Endothelial cell (in vitro differentiated cells): ENCODE measurements around the gene DISP3. TPM values are rescaled to one million over a fixed set of nuclear protein-coding genes. Genes with fewer than 3 reads are reported as not detected.

Source experiments
- DNase-seq: peaks from one replicate; pipeline ENCODE4 v3.0.0; 2021; ENCODE audit warnings: low spot score
- H3K27ac Mint-ChIP-seq: one replicate; pipeline ENCODE4 v1.8.0; 2021; ENCODE audit warnings: mixed read lengths, inconsistent platforms; ENCODE audit not compliant: unreplicated experiment
- H3K27me3 Mint-ChIP-seq: one replicate; pipeline ENCODE4 v1.8.0; 2021; ENCODE audit warnings: mild to moderate bottlenecking, moderate library complexity, mixed read lengths, inconsistent platforms; ENCODE audit not compliant: unreplicated experiment
- H3K36me3 Mint-ChIP-seq: one replicate; pipeline ENCODE4 v1.8.0; 2021; ENCODE audit warnings: mild to moderate bottlenecking, low read depth, mixed read lengths, inconsistent platforms; ENCODE audit not compliant: unreplicated experiment
- H3K4me1 Mint-ChIP-seq: one replicate; pipeline ENCODE4 v1.8.0; 2021; ENCODE audit warnings: mild to moderate bottlenecking, mixed read lengths, inconsistent platforms; ENCODE audit not compliant: unreplicated experiment
- H3K4me3 Mint-ChIP-seq: one replicate; pipeline ENCODE4 v1.8.0; 2021; ENCODE audit warnings: mild to moderate bottlenecking, mixed read lengths, inconsistent platforms; ENCODE audit not compliant: unreplicated experiment
- H3K9me3 Mint-ChIP-seq: one replicate; pipeline ENCODE4 v1.8.0; 2021; ENCODE audit warnings: mixed read lengths, inconsistent platforms; ENCODE audit not compliant: unreplicated experiment
- total RNA-seq: library from RNA; stranded (reverse); fragmentation: NEBNext Ultra II Directional; extraction: Animal tissue kit (Norgen Biotek cat#: 25700); gene quantifications from one replicate; pipeline ENCODE4 v1.2.1, GENCODE V29; 2021; ENCODE audit not compliant: unreplicated experiment
- TF ChIP-seq, protein P1 (sequence below): fragments of 200-600 bp; sonication (generic); IDR thresholded peaks from one replicate; pipeline ENCODE4 v1.5.0; 2021; ENCODE audit warnings: antibody characterized with exemption; ENCODE audit not compliant: unreplicated experiment

The DISP3 gene
- total RNA-seq, 1 donor from 2014 or later, result 1.6 TPM

DNA sequence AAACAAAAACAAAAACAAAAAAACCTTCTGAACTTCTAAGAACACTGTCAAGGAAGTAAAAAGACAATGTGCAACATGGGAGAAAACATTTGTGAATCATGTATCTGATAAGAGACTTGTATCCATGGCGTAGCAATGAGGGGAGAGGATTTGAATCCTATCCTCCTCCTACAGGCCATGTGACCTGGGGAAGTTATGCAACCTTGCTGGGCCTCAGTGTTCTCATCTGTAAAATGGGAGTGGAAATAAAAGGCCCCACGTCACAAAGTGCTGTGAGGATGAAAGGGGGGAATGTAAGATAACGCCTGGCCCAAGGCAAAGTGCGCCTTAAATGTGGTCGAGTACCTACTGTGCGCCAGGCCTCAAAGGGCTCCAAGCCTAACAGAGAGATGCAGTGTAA lies 83.7 kb downstream of the DISP3 start:
- H3K36me3 Mint-ChIP-seq, result no peaks in the 10 kb centered on the region
- peaks cover 4% of the 10 kb centered on the region for H3K4me1 Mint-ChIP-seq
- TF ChIP-seq, protein P1, sequence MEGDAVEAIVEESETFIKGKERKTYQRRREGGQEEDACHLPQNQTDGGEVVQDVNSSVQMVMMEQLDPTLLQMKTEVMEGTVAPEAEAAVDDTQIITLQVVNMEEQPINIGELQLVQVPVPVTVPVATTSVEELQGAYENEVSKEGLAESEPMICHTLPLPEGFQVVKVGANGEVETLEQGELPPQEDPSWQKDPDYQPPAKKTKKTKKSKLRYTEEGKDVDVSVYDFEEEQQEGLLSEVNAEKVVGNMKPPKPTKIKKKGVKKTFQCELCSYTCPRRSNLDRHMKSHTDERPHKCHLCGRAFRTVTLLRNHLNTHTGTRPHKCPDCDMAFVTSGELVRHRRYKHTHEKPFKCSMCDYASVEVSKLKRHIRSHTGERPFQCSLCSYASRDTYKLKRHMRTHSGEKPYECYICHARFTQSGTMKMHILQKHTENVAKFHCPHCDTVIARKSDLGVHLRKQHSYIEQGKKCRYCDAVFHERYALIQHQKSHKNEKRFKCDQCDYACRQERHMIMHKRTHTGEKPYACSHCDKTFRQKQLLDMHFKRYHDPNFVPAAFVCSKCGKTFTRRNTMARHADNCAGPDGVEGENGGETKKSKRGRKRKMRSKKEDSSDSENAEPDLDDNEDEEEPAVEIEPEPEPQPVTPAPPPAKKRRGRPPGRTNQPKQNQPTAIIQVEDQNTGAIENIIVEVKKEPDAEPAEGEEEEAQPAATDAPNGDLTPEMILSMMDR, result no peak
- no peak for DNase-seq
- H3K9me3 Mint-ChIP-seq, result no peaks in the 10 kb centered on the region
- H3K27ac Mint-ChIP-seq, result no peak overlapping the region
- H3K27me3 Mint-ChIP-seq, result no peaks in the 10 kb centered on the region
- H3K4me3 Mint-ChIP-seq, result no peak overlapping the region

DNA sequence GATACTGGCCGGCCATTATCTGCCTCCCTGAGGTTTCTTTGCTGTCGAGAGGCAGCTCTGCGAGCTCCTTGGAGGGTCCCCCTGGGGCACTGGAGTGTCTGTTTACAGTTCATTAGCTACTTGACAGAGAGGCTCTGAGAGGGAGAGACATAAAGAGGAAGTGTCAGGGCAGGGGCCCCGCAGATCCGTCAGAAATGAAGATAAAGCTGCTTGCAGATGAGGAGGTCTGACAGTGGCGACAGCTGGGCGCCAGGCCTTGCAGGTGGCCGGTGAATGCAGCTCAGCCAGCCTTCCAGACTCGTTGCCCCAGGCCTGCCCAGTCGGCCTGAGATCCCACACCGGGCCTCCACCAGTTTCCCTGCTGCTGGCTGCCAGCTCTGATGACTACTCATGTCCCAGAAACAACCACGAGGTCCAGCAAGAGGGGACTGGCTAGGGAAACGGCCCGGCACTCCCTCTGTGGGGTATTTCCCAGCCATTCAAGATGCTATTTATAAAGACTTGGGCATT lies 84.7 kb downstream of the DISP3 start:
- no peak for DNase-seq
- Mint-ChIP-seq H3K9me3 (no peaks in the 10 kb centered on the region), H3K4me3 (no peak overlapping the region), H3K27ac (no peak overlapping the region), H3K36me3 (no peaks in the 10 kb centered on the region), H3K27me3 (no peaks in the 10 kb centered on the region), H3K4me1 (peaks cover 2% of the 10 kb centered on the region)
- TF ChIP-seq, protein P1, result no peak

DNA sequence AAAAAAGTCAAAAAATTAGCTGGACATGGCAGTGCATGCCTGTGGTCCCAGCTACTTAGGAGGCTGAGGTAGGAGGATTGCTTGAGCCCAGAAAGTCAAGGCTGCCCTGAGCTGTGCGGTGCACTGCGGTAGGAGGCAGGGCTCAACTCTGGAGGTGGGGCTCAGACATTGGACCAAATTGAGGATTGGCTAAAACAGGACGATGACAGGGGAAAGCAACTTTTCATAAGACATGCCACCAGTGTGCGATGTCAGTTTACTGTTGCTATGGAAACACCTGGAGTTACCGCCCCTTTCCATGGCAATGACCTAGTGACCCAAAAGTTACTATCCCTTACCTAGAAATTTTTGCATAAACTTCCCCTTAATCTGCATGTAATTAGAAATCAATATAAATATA lies 85.3 kb downstream of the DISP3 start:
- no peak overlapping the region for H3K27ac Mint-ChIP-seq
- TF ChIP-seq, protein P1, result no peak
- H3K4me3 Mint-ChIP-seq, result no peak overlapping the region
- no peak for DNase-seq
- peaks cover 2% of the 10 kb centered on the region for H3K27me3 Mint-ChIP-seq
- no peaks in the 10 kb centered on the region for H3K9me3 Mint-ChIP-seq
- peaks cover 2% of the 10 kb centered on the region for H3K4me1 Mint-ChIP-seq
- H3K36me3 Mint-ChIP-seq, result no peaks in the 10 kb centered on the region

DNA sequence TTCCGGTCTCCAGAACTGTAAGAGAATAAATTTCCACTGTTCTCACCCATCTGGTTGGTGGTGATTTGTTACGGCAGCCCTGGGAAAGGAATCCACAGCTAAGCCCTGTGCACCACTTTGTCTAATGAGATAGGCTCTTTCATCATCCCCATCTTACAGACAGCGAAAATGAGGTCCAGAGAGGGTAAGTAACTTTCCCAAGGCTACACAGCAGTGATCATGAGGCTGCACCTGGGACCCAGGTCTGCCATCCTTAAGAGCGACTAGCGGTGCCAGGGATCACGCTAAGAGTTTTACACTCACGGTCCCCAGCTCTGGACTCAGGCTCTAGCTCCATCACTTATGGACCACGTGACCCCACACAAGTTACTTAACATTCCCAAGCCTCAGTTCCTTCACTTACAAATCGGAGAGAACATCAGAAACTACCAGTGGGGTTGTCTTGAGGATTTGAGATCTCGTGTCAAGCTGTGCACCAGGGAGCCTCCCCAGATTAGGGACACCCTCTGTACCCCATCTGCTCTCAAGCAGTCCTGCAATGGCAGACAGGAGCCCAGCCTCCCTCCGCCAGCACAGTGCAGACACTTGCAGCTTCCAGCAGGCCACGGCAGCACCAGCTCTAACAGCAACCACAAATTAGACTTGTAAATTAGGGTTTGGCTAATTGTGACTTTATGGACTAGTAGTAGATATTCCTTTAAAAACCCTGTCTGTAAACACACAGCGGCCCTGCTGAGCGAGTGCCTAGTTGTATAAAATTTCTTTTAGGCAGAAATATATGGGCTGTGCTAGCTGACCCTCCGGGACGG lies 87.3 kb downstream of the DISP3 start:
- no peaks in the 10 kb centered on the region for H3K36me3 Mint-ChIP-seq
- DNase-seq, result no peak
- peaks cover 3% of the 10 kb centered on the region for H3K27me3 Mint-ChIP-seq
- peaks cover 2% of the 10 kb centered on the region for H3K4me1 Mint-ChIP-seq
- no peaks in the 10 kb centered on the region for H3K9me3 Mint-ChIP-seq
- no peak overlapping the region for H3K27ac Mint-ChIP-seq
- TF ChIP-seq, protein P1, result no peak
- no peak overlapping the region for H3K4me3 Mint-ChIP-seq

DNA sequence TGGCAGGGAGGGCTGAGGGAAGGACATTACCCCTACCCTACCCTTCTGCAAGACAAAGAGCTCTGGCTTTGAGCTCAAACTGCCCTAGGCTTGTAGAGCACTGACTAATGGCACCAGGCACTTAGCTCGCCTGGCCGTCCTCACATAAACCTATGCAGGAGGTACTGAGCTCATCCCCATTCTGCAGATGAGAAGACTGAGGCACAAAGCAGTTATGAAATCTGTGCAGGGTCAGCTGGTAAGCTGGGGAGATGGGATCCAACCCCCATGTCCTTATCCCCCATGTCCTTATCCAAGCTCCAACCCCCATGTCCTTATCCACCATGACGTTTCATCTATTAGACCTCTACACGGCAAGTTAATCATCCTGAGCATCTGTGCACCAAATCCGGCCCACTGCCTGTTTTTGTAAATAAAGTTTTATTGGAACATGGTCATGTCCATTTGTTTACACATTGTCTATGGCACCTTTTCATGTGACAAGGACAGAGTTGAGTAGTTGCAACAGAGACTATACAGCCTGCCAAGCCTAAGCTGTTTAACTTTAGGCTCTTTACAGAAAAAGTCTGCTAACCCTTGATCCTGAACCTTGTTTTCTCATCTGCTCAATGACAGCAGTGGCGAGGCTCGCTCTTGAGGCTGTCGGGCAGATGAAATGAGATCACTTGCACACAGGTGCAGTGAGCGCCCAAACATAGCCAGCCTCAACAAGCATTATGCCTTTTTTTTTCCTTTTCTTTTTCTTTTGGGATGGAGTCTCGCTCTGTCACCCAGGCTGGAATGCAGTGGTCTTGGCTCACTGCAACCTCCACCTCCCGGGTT lies 88.5 kb downstream of the DISP3 start:
- Mint-ChIP-seq H3K9me3 (no peaks in the 10 kb centered on the region), H3K27ac (no peak overlapping the region), H3K4me1 (peaks cover 2% of the 10 kb centered on the region), H3K27me3 (peaks cover 3% of the 10 kb centered on the region), H3K36me3 (no peaks in the 10 kb centered on the region), H3K4me3 (no peak overlapping the region)
- TF ChIP-seq, protein P1, result no peak
- DNase-seq, result no peak
